ENCODE results near the gene IGFLR1. TPM values are rescaled to one million over a fixed set of nuclear protein-coding genes. Genes with fewer than 3 reads are reported as not detected.
"Not testable (repeated sequence)": the region's sequence is repeated elsewhere in the genome, so short reads cannot be mapped to it uniquely, and the experiment has no call there.

IGFLR1 gene
- total RNA-seq, 2 donors from 2014 or later, result 1.8 to 6.4 TPM

- no peaks in the 10 kb centered on the region for H3K9me3 ChIP-seq
- H3K4me1 ChIP-seq, result peaks cover 0 to 15% of the 10 kb centered on the region in 2 donors
- DNase-seq (ENCODE audit: low spot score), result peak; percentile 99
- H3K27ac ChIP-seq, result peak within 1 kb of the TSS; percentile 43 to 58
- H3K4me3 ChIP-seq, result peak within 1 kb of the TSS; percentile 89 to 93
- no peaks in the 10 kb centered on the region for H3K27me3 ChIP-seq
- no peaks in the 10 kb centered on the region for H3K36me3 ChIP-seq
- TF ChIP-seq, protein P1, sequence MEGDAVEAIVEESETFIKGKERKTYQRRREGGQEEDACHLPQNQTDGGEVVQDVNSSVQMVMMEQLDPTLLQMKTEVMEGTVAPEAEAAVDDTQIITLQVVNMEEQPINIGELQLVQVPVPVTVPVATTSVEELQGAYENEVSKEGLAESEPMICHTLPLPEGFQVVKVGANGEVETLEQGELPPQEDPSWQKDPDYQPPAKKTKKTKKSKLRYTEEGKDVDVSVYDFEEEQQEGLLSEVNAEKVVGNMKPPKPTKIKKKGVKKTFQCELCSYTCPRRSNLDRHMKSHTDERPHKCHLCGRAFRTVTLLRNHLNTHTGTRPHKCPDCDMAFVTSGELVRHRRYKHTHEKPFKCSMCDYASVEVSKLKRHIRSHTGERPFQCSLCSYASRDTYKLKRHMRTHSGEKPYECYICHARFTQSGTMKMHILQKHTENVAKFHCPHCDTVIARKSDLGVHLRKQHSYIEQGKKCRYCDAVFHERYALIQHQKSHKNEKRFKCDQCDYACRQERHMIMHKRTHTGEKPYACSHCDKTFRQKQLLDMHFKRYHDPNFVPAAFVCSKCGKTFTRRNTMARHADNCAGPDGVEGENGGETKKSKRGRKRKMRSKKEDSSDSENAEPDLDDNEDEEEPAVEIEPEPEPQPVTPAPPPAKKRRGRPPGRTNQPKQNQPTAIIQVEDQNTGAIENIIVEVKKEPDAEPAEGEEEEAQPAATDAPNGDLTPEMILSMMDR (IDR thresholded peaks at IDR 0.05), result no peak
Observed at GRCh38 chr19:35775298-35776101, 33.2 kb upstream of the IGFLR1 start, which contains the start of gene ARHGAP33. ARHGAP33 (plus strand) TSS chr19:35775564; CDS start chr19:35775659, 95 bp downstream.

GRCh38 chr19:35775046-35775297 lies 32.7 kb upstream of the IGFLR1 start:
- no peaks in the 10 kb centered on the region for H3K27me3 ChIP-seq
- DNase-seq (ENCODE audit: low spot score), result no peak
- TF ChIP-seq, protein P1 (IDR thresholded peaks at IDR 0.05), result no peak
- H3K27ac ChIP-seq, result no peak overlapping the region
- no peaks in the 10 kb centered on the region for H3K36me3 ChIP-seq
- H3K9me3 ChIP-seq, result no peaks in the 10 kb centered on the region
- peaks cover 0 to 15% of the 10 kb centered on the region in 2 donors for H3K4me1 ChIP-seq
- H3K4me3 ChIP-seq, result peak overlapping the region; percentile 89 to 93

GRCh38 chr19:35774274-35775045 lies 32.2 kb upstream of the IGFLR1 start:
- peaks cover 0 to 15% of the 10 kb centered on the region in 2 donors for H3K4me1 ChIP-seq
- TF ChIP-seq, protein P1 (IDR thresholded peaks at IDR 0.05), result no peak

GRCh38 chr19:35773020-35773806 lies 31.0 kb upstream of the IGFLR1 start:
- H3K9me3 ChIP-seq, result no peaks in the 10 kb centered on the region
- no peaks in the 10 kb centered on the region for H3K36me3 ChIP-seq
- no peak overlapping the region for H3K27ac ChIP-seq
- TF ChIP-seq, protein P1 (IDR thresholded peaks at IDR 0.05), result no peak
- no peak for DNase-seq (ENCODE audit: low spot score)
- no peaks in the 10 kb centered on the region for H3K27me3 ChIP-seq
- no peak overlapping the region for H3K4me3 ChIP-seq
- peaks cover 0 to 16% of the 10 kb centered on the region in 2 donors for H3K4me1 ChIP-seq

More at GRCh38 chr19:35774274-35775045, 32.2 kb upstream of the IGFLR1 start:
- Histone ChIP-seq H3K27me3 (no peaks in the 10 kb centered on the region), H3K36me3 (no peaks in the 10 kb centered on the region), H3K4me3 (peak overlapping the region; percentile 89 to 93), H3K9me3 (no peaks in the 10 kb centered on the region), H3K27ac (no peak overlapping the region)
- no peak for DNase-seq (ENCODE audit: low spot score)

DNA sequence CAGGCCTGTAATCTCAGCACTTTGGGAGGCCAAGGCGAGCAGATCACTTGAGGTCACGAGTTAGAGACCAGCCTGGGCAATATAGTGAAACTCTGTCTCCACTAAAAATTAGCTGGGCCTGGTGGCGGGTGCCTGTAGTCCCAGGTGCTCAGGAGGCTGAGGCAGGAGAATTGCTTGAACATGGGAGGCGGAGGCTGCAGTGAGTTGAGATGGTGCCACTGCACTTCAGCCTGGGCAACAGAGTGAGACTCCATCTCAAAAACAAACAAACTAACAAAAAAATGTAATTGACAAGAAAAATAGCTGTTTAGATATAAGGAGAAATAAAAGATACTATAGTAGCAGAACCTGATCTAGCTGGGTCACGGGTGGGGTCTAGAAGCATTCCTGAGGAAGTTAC lies 30.1 kb upstream of the IGFLR1 start:
- H3K36me3 ChIP-seq; H3K9me3 ChIP-seq; H3K27me3 ChIP-seq; H3K4me3 ChIP-seq; H3K27ac ChIP-seq; DNase-seq (ENCODE audit: low spot score): not testable (repeated sequence)
- H3K4me1 ChIP-seq, result peaks cover 0 to 21% of the 10 kb centered on the region in 2 donors

GRCh38 chr19:35768082-35768421 lies 25.8 kb upstream of the IGFLR1 start:
- Histone ChIP-seq H3K27me3 (no peaks in the 10 kb centered on the region), H3K9me3 (no peaks in the 10 kb centered on the region), H3K27ac (no peak overlapping the region), H3K4me3 (no peak overlapping the region), H3K36me3 (peaks cover 15% of the 10 kb centered on the region), H3K4me1 (peaks cover 0 to 6% of the 10 kb centered on the region in 2 donors)
- TF ChIP-seq, protein P1 (IDR thresholded peaks at IDR 0.05), result no peak
- no peak for DNase-seq (ENCODE audit: low spot score)

All from right atrium auricular region (tissue), 2 donors.